ENCODE results near the gene TMC1. TPM values are rescaled to one million over a fixed set of nuclear protein-coding genes. Genes with fewer than 3 reads are reported as not detected.

The TMC1 gene
- total and polyA plus RNA-seq, 12 donors, result 0.01 to 0.67 (median 0.43) TPM; not detected in 6

DNA sequence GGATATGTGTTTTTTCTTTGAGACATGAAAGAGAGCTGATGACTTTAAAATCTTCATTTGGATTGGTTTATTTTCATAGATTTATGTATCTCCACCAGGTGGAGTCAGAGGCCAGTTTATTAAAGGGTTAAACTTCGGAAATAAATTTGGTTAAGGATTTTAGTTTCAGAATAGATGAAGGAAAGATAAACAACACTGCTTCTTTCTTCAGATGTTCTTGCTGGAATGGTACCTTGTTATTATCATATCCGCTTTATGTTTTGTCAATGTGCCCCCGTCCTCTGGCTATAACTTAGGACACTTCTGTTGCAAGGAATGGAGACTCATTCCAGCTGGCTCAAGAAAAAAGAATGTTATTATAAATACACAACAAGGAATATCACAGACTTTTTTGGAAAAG, 350.3 kb downstream of the TMC1 start:
- H3K27ac ChIP-seq, result no peak overlapping the region
- H3K4me1 ChIP-seq, result peaks cover 0 to 19% (median 3%) of the 10 kb centered on the region in 9 donors
- peak in 1 of 8 donors; percentile 29 for ATAC-seq
- TF ChIP-seq, protein P1, sequence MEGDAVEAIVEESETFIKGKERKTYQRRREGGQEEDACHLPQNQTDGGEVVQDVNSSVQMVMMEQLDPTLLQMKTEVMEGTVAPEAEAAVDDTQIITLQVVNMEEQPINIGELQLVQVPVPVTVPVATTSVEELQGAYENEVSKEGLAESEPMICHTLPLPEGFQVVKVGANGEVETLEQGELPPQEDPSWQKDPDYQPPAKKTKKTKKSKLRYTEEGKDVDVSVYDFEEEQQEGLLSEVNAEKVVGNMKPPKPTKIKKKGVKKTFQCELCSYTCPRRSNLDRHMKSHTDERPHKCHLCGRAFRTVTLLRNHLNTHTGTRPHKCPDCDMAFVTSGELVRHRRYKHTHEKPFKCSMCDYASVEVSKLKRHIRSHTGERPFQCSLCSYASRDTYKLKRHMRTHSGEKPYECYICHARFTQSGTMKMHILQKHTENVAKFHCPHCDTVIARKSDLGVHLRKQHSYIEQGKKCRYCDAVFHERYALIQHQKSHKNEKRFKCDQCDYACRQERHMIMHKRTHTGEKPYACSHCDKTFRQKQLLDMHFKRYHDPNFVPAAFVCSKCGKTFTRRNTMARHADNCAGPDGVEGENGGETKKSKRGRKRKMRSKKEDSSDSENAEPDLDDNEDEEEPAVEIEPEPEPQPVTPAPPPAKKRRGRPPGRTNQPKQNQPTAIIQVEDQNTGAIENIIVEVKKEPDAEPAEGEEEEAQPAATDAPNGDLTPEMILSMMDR (IDR thresholded peaks at IDR 0.05), result peak; percentile 13 to 69 (median 49)
- H3K4me3 ChIP-seq, result peak overlapping the region in 3 of 10 donors; percentile 19 to 22 (median 21)
- no peaks in the 10 kb centered on the region for H3K36me3 ChIP-seq
- peaks cover 0 to 4% (median 0%) of the 10 kb centered on the region in 11 donors for H3K9me3 ChIP-seq
- WGBS, 2 donors, result 37 to 54% methylated on average over 3 of the region's 3 CpGs
- no peak for DNase-seq
- intact Hi-C loops (cut with DNase I), result loop anchor here in 9 of 10 donors (1.0 to 5.0 kb wide), 7 partner anchors 151 to 311 kb away; no protein-coding TSS in a partner anchor
- H3K27me3 ChIP-seq, result no peaks in the 10 kb centered on the region

GRCh38 chr9:72872718-72873117, 351.3 kb downstream of the TMC1 start:
- 82% methylated on average over 2 of the region's 2 CpGs for WGBS, 2 donors
- no peak for ATAC-seq
- Histone ChIP-seq H3K4me1 (peaks cover 0 to 19% (median 3%) of the 10 kb centered on the region in 9 donors), H3K36me3 (no peaks in the 10 kb centered on the region), H3K9me3 (no peaks in the 10 kb centered on the region), H3K27ac (no peak overlapping the region), H3K27me3 (no peaks in the 10 kb centered on the region), H3K4me3 (no peak overlapping the region)
- intact Hi-C loops (cut with DNase I), result loop anchor here in 8 of 10 donors (5.0 kb wide), 3 partner anchors 150 to 310 kb away; no protein-coding TSS in a partner anchor
- DNase-seq, result no peak
- TF ChIP-seq, protein P1 (IDR thresholded peaks at IDR 0.05), result no peak

DNA sequence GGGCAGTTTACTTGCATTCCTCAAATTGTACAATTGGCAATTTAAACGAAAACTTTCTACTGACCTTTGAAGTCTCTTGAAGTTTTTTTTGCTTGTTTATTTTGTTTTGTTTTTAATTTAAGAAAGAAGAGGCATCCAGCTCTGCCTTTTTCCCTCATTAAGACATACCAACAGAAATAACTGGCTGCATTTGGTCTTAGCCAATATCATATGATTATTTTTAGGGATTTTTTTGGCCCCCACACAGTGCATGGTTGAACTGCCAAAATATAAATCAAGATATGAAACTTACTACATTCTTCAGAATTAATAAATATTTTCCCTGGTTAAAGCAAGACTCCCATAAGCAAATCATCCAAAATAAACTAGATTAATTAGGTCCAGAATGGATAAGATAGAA, 352.0 kb downstream of the TMC1 start:
- Histone ChIP-seq H3K4me1 (peaks cover 0 to 19% (median 3%) of the 10 kb centered on the region in 9 donors), H3K27ac (no peak overlapping the region), H3K4me3 (no peak overlapping the region), H3K27me3 (no peaks in the 10 kb centered on the region), H3K9me3 (peaks cover 0 to 4% (median 0%) of the 10 kb centered on the region in 11 donors), H3K36me3 (no peaks in the 10 kb centered on the region)
- intact Hi-C loops (cut with DNase I), result loop anchor here in 8 of 10 donors (5.0 kb wide), 3 partner anchors 149 to 309 kb away; no protein-coding TSS in a partner anchor
- DNase-seq, result no peak
- no peak for ATAC-seq
- TF ChIP-seq, protein P1 (IDR thresholded peaks at IDR 0.05), result no peak
- 50 to 57% methylated on average over 1 of the region's 1 CpG for WGBS, 2 donors

- intact Hi-C loops (cut with DNase I), result loop anchor here in 8 of 10 donors (5.0 kb wide), 3 partner anchors 148 to 308 kb away; no protein-coding TSS in a partner anchor
- peaks cover 0 to 19% (median 3%) of the 10 kb centered on the region in 9 donors for H3K4me1 ChIP-seq
- H3K27ac ChIP-seq, result no peak overlapping the region
- WGBS, 2 donors, result 87 to 93% methylated on average over 2 of the region's 2 CpGs
- ATAC-seq (no peak), DNase-seq (no peak)
- H3K36me3 ChIP-seq, result no peaks in the 10 kb centered on the region
- TF ChIP-seq, protein P1 (IDR thresholded peaks at IDR 0.05), result no peak
- no peak overlapping the region for H3K4me3 ChIP-seq
- no peaks in the 10 kb centered on the region for H3K27me3 ChIP-seq
- H3K9me3 ChIP-seq, result peaks cover 0 to 8% (median 0%) of the 10 kb centered on the region in 11 donors
Measured at GRCh38 chr9:72874344-72874743, 352.9 kb downstream of the TMC1 start.
